ENCODE data around the gene MACC1. TPM values are rescaled to one million over a fixed set of nuclear protein-coding genes. Genes with fewer than 3 reads are reported as not detected.

Gene MACC1, protein sequence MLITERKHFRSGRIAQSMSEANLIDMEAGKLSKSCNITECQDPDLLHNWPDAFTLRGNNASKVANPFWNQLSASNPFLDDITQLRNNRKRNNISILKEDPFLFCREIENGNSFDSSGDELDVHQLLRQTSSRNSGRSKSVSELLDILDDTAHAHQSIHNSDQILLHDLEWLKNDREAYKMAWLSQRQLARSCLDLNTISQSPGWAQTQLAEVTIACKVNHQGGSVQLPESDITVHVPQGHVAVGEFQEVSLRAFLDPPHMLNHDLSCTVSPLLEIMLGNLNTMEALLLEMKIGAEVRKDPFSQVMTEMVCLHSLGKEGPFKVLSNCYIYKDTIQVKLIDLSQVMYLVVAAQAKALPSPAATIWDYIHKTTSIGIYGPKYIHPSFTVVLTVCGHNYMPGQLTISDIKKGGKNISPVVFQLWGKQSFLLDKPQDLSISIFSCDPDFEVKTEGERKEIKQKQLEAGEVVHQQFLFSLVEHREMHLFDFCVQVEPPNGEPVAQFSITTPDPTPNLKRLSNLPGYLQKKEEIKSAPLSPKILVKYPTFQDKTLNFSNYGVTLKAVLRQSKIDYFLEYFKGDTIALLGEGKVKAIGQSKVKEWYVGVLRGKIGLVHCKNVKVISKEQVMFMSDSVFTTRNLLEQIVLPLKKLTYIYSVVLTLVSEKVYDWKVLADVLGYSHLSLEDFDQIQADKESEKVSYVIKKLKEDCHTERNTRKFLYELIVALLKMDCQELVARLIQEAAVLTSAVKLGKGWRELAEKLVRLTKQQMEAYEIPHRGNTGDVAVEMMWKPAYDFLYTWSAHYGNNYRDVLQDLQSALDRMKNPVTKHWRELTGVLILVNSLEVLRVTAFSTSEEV
- under 1 TPM; 0.06 to 0.16 TPM for total RNA-seq
- long read RNA-seq: 0 reads

DNA sequence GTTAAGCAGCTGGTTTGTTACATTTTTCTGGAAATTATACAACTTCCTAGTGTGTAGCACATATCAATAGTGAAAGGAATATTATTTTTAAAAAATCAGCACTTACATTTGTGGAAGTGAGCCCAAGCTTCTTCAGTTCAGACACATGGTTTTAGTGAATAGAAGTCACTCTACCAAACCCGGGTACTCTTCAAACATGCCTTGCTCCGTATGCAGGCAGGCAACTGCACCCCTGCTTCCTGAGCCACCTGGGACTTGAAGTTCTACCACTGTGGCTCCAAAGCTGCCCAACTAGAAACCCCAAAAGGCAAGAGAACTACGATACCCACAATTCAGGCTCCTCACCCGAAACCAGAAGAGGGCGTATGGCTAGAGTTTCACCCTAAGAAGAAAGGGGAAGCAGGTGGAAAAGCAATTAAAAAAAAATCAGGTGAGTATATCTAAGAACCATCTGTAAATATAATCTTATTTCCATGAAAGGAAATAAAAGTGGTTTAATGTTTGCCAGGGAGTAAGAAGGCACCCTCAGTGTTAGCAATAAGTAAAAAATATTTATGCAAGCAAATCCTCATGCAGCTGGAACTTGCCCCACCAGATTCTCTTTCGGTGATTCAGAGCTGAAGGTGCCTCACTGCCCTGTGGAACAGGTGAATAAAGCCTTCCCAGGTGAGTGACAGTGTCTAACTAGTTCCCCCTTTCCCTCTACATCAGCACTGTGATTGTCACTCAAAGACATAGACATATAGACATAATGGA is at the start of gene MACC1:
Gene MACC1 (minus strand): TSS at position 192 of the 756 bp plus-strand sequence. CDS start 55,522 bp downstream, outside the sequence.
- no peak for DNase-seq
- no peak for ATAC-seq
- intact Hi-C loops (cut with DNase I): no loop called here

DNA sequence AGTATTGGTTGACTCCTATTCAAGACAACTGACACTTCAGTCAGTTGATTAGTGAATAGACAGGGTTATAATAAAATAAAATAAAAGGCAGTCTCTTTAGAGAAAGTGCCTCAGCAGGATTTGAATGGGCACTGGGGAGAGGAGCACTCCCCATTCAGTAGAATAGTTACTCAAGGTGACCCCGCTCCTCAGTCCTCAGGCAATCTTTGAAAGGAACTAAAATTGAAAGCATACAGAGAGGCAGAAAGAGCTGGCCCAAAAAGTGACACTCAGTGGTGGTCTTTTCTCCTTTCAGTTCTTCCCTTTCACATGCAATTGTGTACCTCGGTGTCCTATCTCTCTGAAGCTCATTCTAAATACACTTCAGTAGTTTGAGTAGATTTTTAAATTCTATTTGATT is 47.4 kb upstream of the MACC1 start:
- no peak for ATAC-seq
- intact Hi-C loops (cut with DNase I): no loop called here
- no peak for DNase-seq

DNA sequence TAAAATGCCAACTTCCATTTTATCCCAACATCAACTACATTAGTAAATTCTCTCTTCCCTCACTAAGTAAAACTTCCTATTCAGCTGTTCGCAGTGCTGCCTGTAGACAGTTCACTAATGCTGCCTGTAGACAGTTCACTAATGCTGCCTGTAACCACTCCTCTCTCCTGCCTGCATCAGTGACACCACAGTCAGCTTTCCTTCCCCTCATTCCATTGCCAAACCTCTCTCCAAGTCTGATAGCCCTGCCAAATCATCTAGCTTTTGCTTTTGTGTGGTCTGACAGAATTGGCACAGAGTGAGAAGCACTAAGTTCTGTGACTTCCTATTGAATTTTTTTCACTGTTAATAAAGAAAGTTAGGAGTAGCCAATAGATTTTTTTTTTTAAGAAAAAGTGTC is 43.0 kb upstream of the MACC1 start:
- DNase-seq: no peak
- intact Hi-C loops (cut with DNase I): no loop called here
- peak; percentile 78 to 95 for ATAC-seq

DNA sequence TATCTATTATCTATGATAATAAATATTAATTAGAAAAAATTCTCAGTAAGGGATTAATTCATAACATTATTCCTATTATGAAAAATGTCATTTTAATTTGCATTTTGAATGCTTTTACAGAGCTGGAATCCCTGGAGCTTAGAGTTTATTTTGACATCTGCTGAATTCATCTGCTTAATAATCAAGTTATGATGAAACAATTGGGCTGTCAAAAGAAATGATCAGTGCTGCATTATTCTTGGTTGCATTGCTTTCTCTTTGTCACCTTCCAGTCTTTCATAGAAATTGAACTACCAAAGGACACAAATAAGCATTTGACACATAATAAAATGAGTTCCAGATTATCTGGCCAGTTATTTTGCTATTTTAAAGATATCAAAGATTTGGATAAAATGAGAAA is 40.0 kb upstream of the MACC1 start:
- DNase-seq (no peak), ATAC-seq (no peak)
- intact Hi-C loops (cut with DNase I): no loop called here

DNA sequence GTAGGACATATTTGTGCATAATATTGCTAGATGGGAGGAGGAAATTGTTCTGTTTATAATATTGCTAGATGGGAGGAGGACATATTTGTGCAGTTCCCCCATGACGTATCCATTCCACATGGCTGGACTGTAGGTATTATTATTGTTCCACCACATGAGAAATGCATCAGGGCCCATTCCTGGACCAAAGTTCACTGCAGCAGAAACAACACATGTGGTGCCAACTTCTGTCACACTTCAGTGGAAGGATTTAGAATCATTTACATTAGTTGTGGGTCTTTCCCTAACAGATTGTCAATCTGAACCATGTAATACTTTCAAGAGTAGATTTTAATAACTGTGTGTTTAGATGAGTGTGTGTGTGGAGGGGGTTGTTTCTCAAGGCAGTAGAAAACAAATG is 32.7 kb upstream of the MACC1 start:
- ATAC-seq: no peak
- no peak for DNase-seq
- intact Hi-C loops (cut with DNase I): no loop called here

DNA sequence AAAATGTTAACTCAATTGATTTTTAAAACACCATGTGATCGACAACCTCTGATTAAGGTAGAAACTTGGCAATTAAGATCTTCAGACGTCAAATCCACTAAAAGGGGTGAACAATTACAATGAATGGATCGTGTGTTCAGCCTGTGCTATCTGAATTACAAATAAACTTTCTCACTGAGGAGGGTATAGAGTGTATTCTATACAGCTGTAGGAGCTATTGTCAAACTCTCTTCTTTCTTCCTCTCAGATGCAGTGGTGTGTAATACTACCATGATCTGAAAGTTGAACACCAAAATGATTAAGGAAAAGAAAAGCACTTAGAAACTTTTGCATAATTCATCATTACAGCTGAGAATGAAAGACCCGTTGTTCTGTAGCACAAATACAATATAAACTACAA is 32.2 kb upstream of the MACC1 start:
- ATAC-seq (no peak), DNase-seq (no peak)
- intact Hi-C loops (cut with DNase I): no loop called here

DNA sequence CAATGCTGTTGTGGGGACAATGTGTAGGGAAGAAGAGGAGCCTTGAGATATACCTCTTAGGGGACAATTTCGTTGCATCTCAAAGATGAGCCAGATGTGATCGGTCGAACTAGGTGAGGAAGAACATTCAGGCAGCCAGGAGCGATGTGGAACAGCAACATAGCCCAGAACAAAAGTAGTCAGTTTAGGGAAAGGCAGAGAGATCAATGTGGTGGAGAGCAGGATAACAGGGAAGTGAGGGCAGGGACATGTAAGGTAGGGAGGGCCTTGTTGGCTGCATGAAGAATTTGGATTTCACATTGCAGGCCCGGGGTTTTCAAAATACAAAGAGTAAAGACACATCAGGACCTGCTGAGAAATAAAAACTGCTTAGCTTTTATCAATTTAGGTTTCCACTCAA is 29.1 kb upstream of the MACC1 start:
- ATAC-seq (no peak), DNase-seq (no peak)
- intact Hi-C loops (cut with DNase I): no loop called here

DNA sequence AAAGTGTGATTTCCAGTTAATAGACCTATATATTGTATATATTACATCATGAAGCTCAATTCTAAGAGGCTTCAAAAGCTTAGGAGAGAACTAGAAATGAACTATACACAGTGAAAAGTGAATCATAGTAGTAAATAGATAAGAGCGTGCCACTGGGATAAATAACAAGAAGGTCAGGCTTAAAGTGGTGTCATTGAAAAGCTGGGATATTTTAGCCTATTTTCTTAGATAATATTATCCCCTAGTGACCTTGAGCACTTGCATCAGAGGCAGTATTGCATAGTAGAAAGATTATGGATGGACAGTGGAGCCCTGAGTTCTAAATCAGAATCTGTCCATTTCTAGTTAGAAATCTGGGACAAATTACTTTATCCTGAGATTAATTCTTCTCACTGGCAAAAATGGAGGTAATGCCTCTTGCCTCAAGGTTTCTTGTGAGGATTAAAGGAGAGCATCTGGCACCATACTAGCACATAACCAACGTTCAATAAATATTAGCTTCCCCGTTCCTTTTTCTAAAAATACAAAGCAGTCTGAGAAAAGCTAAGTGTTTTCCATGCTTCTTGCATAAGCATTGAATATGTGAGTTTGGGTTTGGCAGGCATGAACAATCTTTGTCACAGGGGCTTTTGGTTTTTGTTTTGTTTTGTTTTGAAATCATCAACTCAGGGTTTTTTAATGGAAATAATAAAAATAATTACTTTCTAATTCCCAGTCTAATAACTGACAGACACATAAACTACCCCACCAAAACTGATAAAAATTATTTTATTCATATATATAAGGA is 27.3 kb upstream of the MACC1 start:
- intact Hi-C loops (cut with DNase I): no loop called here
- DNase-seq: no peak
- peak; percentile 38 to 70 for ATAC-seq

DNA sequence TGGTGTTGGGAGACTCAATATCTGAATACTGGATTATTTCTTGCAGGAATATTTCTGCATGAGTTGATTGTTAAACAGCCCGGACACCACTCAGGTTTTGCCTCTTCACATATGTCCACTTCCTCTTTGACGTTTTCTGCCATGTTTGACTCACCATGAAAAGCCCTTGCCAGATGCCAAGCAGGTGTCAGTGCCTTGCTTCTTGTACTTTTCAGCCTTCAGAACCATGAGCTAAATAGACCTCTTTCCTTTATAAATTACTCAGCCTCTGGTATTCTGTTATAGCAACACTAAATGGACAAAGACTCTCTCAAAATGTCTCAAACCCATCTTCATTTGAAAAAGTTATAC is 24.7 kb upstream of the MACC1 start:
- ATAC-seq (no peak), DNase-seq (no peak)
- intact Hi-C loops (cut with DNase I): no loop called here

DNA sequence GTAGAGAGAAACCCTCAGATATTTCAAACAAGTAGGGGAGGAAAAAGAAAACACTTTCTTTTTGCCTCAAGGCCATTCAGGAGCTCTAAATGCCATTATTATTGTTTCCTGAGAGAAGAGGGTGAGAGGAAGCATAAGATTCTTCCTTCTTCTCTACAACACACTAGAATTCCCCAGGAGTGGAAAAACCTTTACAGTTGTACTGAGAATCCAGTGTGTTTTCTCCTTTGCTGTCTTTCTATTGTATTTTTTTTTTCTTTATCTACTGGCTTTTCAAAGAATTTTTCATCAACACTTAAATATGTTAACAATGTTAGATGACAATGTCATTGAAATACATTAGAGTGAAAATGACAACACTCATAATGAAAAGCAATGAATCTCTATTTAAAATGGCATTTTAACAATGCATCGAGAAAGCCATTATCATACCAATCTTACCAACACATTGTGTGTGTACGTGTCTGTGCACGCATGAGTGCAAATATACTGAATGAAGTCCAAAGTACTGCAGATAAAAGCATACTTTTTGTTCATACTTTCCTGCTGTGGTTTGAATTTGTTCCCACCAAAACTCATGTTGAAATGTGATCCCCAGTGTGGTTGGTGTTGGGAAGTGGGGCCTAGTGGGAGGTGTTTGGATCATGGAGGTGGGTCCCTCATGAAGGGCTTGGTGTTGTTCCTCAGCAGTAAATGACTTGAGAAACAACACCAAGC is 24.2 kb upstream of the MACC1 start:
- DNase-seq (no peak), ATAC-seq (no peak)
- intact Hi-C loops (cut with DNase I): no loop called here

DNA sequence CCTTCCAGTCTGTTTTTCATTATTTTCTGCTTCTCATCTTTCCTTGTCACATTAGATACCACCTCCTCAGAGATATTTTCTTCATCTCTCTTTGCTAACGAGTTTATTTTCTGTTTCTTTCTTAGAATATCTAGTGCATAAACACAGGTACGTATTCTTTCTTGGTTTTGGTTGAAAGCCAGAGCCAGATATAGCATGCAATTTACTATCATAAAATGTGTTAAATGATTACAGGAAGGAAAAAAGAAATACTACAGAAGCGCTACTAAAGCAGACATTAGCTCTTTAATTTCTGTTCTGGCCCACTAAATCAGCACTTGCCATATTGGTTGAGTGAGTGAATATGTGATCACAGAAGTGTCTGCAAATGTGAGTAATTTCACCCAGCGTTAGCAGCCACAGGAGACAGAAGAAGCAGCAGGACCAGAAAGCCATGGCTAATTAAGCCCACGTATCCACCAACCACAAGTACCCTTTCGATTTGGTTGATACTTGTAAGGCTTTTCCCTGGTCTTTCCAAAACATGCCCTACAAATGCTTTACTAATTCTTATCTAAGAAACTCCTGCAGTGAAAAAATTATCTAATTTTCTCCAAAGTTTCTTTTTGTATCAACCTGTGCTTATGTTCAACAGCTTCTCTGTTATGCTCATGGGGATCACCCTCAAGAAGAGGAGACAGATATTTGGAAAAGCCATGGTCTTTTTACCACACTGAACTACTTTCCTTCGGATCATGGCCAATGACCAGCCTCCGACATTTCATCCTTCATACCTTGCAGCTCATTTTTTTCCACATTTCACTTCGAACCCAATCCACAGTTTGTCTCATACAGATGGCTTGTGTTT is 23.1 kb upstream of the MACC1 start:
- intact Hi-C loops (cut with DNase I): no loop called here
- ATAC-seq (no peak), DNase-seq (no peak)

DNA sequence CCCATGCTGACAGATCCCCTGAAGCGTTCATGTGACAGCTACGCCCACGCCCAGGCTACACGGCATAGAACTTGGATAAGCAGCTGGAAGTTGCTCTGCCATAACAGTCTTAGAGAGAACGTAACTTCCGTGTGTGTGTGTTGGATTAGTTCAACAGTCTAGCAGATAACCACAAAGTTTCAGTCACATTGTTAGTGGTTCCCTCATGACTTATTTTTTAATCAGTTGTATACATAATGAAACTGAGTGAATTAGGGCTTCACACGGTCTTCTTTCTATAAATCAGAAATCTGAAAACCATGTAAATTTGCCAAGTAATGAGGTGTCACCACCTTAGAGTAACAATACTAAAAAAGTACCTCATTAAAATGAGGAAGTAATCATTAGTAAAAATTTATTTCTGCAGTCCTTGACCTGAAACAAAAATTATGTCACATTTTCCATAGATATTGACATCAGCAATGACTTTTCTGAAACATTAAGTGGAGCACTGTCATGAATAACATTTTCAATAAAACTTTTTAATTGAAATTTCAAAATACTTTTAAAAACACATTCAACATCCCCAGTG is 21.7 kb upstream of the MACC1 start:
- intact Hi-C loops (cut with DNase I): no loop called here
- DNase-seq (no peak), ATAC-seq (peak in 1 of 2 donors; percentile 63)

DNA sequence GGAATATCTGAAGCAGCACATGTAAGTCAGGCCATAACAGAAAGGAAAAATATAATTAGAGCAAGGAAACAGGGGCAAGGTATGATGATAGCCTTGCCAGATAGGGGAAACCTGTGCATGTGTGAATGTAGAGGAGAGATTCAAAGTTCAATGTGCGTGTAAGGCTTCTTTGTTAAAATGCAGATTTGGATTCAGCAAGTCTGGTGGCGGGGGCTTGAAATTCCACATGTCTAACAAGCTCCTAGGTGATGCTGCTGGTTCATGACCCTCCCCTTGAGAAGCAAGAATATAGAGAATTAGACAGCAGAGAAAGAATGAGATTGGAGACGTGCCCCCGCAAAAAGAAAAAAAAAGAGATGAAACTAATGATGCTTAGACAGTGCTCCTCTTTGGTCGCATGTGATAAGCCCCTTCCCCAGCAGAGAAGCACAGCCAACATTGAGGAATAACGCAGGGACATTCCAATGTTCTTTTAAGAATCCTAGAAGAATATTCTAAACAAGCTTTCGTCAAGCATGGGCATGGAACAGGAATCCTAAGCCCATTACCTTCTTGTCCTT is 21.1 kb upstream of the MACC1 start:
- intact Hi-C loops (cut with DNase I): no loop called here
- DNase-seq (no peak), ATAC-seq (no peak)

DNA sequence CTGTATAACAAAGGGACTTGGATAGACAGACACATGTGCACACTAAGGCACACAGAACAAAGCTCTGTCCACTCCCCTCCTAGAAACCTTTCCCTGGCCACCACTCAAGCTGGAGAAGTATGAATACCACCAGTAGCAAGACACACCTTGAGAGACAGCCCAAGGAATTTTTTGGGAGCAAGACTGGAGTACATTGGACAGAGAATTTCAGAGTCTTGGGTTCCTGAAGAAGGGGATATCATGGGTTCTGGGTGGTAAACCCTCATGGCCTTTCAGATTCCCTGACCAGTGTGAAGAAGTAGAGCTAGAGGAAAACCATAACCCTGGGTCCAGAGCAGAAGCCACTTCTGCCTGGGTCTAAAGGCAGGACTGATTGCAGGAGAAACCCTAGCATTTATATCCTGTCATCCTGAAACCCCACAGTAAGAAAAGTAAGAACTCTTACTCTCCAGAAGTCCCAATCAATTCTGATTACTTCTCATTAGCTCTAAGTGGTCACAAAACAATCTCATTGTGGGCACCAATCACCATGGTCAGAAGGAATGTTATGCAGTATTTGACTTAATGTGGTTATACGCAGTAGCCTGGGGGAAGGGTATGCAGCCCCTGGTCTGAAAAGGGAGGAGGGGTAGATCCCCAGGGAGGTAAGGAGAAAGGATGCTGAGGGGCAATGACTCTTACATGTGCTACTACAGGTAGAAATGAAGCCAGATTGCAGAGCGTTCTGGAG is 20.4 kb upstream of the MACC1 start:
- DNase-seq: no peak
- no peak for ATAC-seq
- intact Hi-C loops (cut with DNase I): no loop called here

DNA sequence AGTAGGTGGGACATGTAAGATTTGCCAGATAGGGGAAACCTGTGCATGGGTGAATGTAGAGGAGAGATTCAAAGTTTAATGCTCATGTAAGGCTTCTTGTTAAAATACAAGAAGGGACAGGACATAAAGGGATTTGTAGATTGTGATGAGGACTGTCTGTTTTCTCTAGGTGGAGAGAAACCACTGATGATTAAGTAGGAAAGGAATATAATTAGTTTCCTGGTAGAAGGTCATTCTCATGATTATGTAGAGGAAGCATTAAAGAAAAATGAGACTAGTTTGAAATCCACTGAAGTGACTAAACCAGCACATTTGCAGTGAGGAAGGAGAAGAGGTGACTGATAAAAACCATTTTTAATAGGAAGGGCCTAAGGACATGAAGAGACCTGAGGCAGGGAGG is 19.6 kb upstream of the MACC1 start:
- ATAC-seq: no peak
- intact Hi-C loops (cut with DNase I): no loop called here
- DNase-seq: no peak

DNA sequence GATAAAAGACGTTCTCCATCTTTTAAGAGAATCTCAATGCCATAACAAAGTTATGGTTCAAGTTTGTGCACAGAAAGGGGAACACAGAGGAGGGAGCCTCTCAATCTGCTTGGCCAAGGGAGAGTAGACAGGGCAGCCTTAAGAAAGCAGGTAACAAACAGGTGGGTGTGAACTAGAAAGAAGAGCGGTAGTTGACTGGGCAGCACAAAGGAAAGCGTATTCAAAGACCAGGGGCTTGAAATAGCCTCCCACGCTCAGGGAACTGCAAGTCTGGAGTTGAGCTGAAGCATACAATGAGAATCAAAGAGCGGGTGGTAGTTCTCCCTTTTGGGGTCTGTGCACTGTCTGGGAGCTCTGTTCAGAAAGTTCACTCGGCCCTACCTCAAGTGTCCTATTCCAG is 18.9 kb upstream of the MACC1 start:
- ATAC-seq: no peak
- intact Hi-C loops (cut with DNase I): no loop called here
- DNase-seq: no peak

Data from left cardiac atrium (tissue), 4 donors.